HepG2 (cell line): Measurements from ENCODE around the gene C4orf46. TPM values are rescaled to one million over a fixed set of nuclear protein-coding genes. Genes with fewer than 3 reads are reported as not detected.

Experiments
- ATAC-seq: fragments of 200-7000 bp; cut with Tn5 transposase; 3 replicates; pipeline ENCODE4 v1.9.1; 2020; ENCODE audit warnings: mild to moderate bottlenecking, moderate library complexity
- BruUV-seq: library from RNA; stranded (reverse); fragments of 400-500 nt; replicated peaks from 2 replicates; lab custom pipeline; 2021; lab: Mats Ljungman, UMichigan
- CTCF ChIA-PET: fragments of 300-600 bp; formaldehyde crosslinking; extraction: SDS; loops from one replicate; lab custom pipeline; 2021; ENCODE audit warnings: low total read pairs, inconsistent platforms, low intra/inter-chr PET ratio; lab: Yijun Ruan, JAX
- POLR2A ChIA-PET: fragments of 350-600 bp; sonication (Branson Sonifier 250); formaldehyde crosslinking; loops from one replicate; lab custom pipeline; 2020; ENCODE audit warnings: antibody characterized with exemption, inconsistent platforms; lab: Yijun Ruan, JAX
- DNase-seq: peaks from one replicate; pipeline ENCODE4 v3.0.0-alpha.2; 2015; ENCODE audit warnings: low spot score
- FAIRE-seq: peaks from 3 replicates; lab custom pipeline; 2011; peaks lifted over from hg19 to GRCh38; lab: Jason Lieb, UNC
- H2AFZ ChIP-seq: one replicate; pipeline ENCODE4 v1.6.1; 2011; ENCODE audit warnings: low read length, inconsistent platforms
- H3K27ac ChIP-seq: fragments of 300-600 bp; 3 replicates; pipeline ENCODE4 v1.8.0; 2011; ENCODE audit warnings: mixed run types, mild to moderate bottlenecking, mixed read lengths, low read length, inconsistent platforms; ENCODE audit not compliant: insufficient read depth; ENCODE audit errors: extremely low read length
- H3K27me3 ChIP-seq, 2 experiments: fragments of 200-600 bp in 1 of 2; 2 replicates in 1 of 2; 3 replicates in 1 of 2; pipeline versions ENCODE4 v1.6.0 to v1.8.0; 2011; ENCODE audit warnings: low read length in 2 of 2, mild to moderate bottlenecking in 2 of 2, moderate library complexity in 2 of 2, inconsistent platforms in 1 of 2; ENCODE audit not compliant: insufficient read depth in 2 of 2, control insufficient read depth in 1 of 2
- H3K36me3 ChIP-seq, 2 experiments: fragments of 200-600 bp in 1 of 2; replicated peaks in 1 of 2; 2 replicates in 1 of 2; 3 replicates in 1 of 2; pipeline versions ENCODE4 v1.5.1 to v1.8.0; 2011; ENCODE audit warnings: low read length in 2 of 2, inconsistent platforms in 1 of 2; ENCODE audit not compliant: insufficient read depth in 2 of 2, control insufficient read depth in 1 of 2
- H3K4me1 ChIP-seq: 2 replicates; pipeline ENCODE4 v1.5.1; 2012; ENCODE audit warnings: low read length, inconsistent platforms; ENCODE audit not compliant: insufficient read depth
- H3K4me2 ChIP-seq: 2 replicates; pipeline ENCODE4 v1.6.0; 2011; ENCODE audit warnings: low read depth, low read length, inconsistent platforms
- H3K4me3 ChIP-seq, 3 experiments: fragments of 200-600 bp in 1 of 3; sonication (generic), shearing (Covaris generic) in 1 of 3; replicated peaks in 1 of 3; 2 replicates each; pipeline ENCODE4 v1.5.1; 2011 to 2016; ENCODE audit warnings: low read length in 3 of 3, inconsistent platforms in 2 of 3, low read depth in 2 of 3, mild to moderate bottlenecking in 2 of 3, control low read depth in 1 of 3, mixed read lengths in 1 of 3; ENCODE audit not compliant: insufficient read depth in 1 of 3
- H3K79me2 ChIP-seq: one replicate; pipeline ENCODE4 v1.6.1; 2011; ENCODE audit warnings: low read length, inconsistent platforms; ENCODE audit not compliant: insufficient read depth
- H3K9ac ChIP-seq: 2 replicates; pipeline ENCODE4 v1.6.0; 2011; ENCODE audit warnings: mild to moderate bottlenecking, low read depth, low read length, inconsistent platforms; ENCODE audit not compliant: insufficient read depth
- H3K9me3 ChIP-seq: 2 replicates; pipeline ENCODE4 v1.5.1; 2012; ENCODE audit warnings: mild to moderate bottlenecking, low read length
- H4K20me1 ChIP-seq: 2 replicates; pipeline ENCODE4 v1.6.0; 2011; ENCODE audit warnings: inconsistent platforms, mild to moderate bottlenecking, low read length, moderate library complexity; ENCODE audit not compliant: insufficient read depth
- KLF9 ChIP-seq: IDR thresholded peaks from 2 replicates; pipeline ENCODE4 v1.6.1; 2016; ENCODE audit warnings: low read depth
- MAFF ChIP-seq: IDR thresholded peaks from 2 replicates; pipeline ENCODE4 v1.6.1; 2011; ENCODE audit warnings: low read depth, low read length, improper control_type of control experiment
- MAFK ChIP-seq, 2 experiments: IDR thresholded peaks in 1 of 2; conservative IDR thresholded peaks in 1 of 2; 2 replicates each; pipeline ENCODE4 v1.6.1; 2011; ENCODE audit warnings: improper control_type of control experiment in 2 of 2, low read length in 2 of 2
- MXD4 ChIP-seq: IDR thresholded peaks from 2 replicates; pipeline ENCODE4 v1.6.1; 2016; ENCODE audit warnings: mild to moderate bottlenecking, missing biosample characterization, missing genetic modification reagents
- SNAI1 ChIP-seq: sonication (generic); formaldehyde crosslinking; IDR thresholded peaks from 2 replicates; pipeline ENCODE4 v1.5.0; 2020; ENCODE audit warnings: mild to moderate bottlenecking, missing genetic modification reagents, borderline replicate concordance
- STAT6 ChIP-seq: sonication (generic); formaldehyde crosslinking; IDR thresholded peaks from 2 replicates; pipeline ENCODE4 v1.4.0; 2020; ENCODE audit warnings: missing genetic modification reagents, mild to moderate bottlenecking, borderline replicate concordance
- ZNF280D ChIP-seq: sonication (generic); formaldehyde crosslinking; IDR thresholded peaks from 2 replicates; pipeline ENCODE4 v1.5.1; 2020; ENCODE audit warnings: mild to moderate bottlenecking, missing genetic modification reagents
- ZXDC ChIP-seq: sonication (generic); formaldehyde crosslinking; IDR thresholded peaks from 2 replicates; pipeline ENCODE4 v1.5.0; 2020; ENCODE audit warnings: mild to moderate bottlenecking, missing genetic modification reagents
- WGBS: methylation state at CpG from one replicate; pipeline ENCODE4 v1.1.6; 2017; ENCODE audit warnings: low lambda C conversion rate; 5-methylcytosine and 5-hydroxymethylcytosine counted together
- in situ Hi-C: cut with HindIII; loops from 2 replicates; pipeline ENCODE4 v1.10.0; 2017; ENCODE audit warnings: low pct_unique_long_range_greater_than_20kb; ENCODE audit not compliant: extremely low pct_ligation_motif_present
- intact Hi-C: fragments of 100-400 bp; cut with micrococcal nuclease; formaldehyde crosslinking; loops from one replicate; pipeline ENCODE4 v1.10.0; 2022; ENCODE audit not compliant: unreplicated experiment
- polyA plus RNA-seq, 8 experiments: library from polyadenylated mRNA; depleted of rRNA in 3 of 8; stranded (reverse) in 7 of 8; unstranded in 1 of 8; fragments of >200 nt; fragmentation: Illumina TruSeq in 4 of 8; extraction: Trizol in 4 of 8; gene quantifications; 2 replicates each; pipeline versions ENCODE4 v1.2.1 to v1.2.3, GENCODE V29; 2011 to 2016; ENCODE audit warnings: low read depth in 4 of 8, missing spikeins in 1 of 8, mixed read lengths in 1 of 8; ENCODE audit not compliant: insufficient read depth in 1 of 8
- total RNA-seq, 5 experiments: library from RNA; depleted of rRNA; stranded (reverse); fragments of >200 nt; fragmentation: Illumina TruSeq; extraction: Trizol; gene quantifications; 2 replicates each; pipeline ENCODE4 v1.2.3, GENCODE V29; 2016; ENCODE audit warnings: low read depth in 1 of 5

Gene C4orf46
- total and polyA plus RNA-seq, 2 of the 13 experiments (the other 11 are each of a cell fraction or from before 2014, with no cell fraction given): 8.5 to 10.4 TPM

- no peaks in the 10 kb centered on the region for H3K9me3 ChIP-seq
- H4K20me1 ChIP-seq: no peaks in the 10 kb centered on the region
- ATAC-seq (no peak), DNase-seq (no peak), FAIRE-seq (no peak)
- no peak overlapping the region for H3K4me2 ChIP-seq
- 97% methylated on average over 2 of the region's 2 CpGs for WGBS
- no peak overlapping the region for H2AFZ ChIP-seq
- H3K36me3 ChIP-seq: no peaks in the 10 kb centered on the region
- H3K9ac ChIP-seq: no peak overlapping the region
- ChIA-PET CTCF (interaction anchor here (1.4 kb wide), 1 partner anchor 536 kb away, joined by 6 read pairs; no protein-coding TSS in a partner anchor), POLR2A (no interaction called here)
- no peak overlapping the region for H3K4me3 ChIP-seq
- no peak overlapping the region for H3K27ac ChIP-seq
- no TSS peak for BruUV-seq
- TF ChIP-seq MAFF (peak; percentile 56), ZXDC (no peak), MAFK (conservative IDR thresholded peaks at IDR 0.05 in 1 of 2, IDR thresholded peaks at IDR 0.05 in 1 of 2; ENCODE audit: low read length in 2 of 2) (peak; percentile 25 to 63; a peak in 2 of 4 replicates)
- peaks cover 26% of the 10 kb centered on the region for H3K79me2 ChIP-seq
- in situ Hi-C loops: no loop called here
- intact Hi-C loops: loop anchor here (5.0 kb wide), 1 partner anchor 535 kb away; no protein-coding TSS in a partner anchor
- H3K4me1 ChIP-seq: peaks cover 14% of the 10 kb centered on the region
- no peaks in the 10 kb centered on the region for H3K27me3 ChIP-seq
Observed at GRCh38 chr4:158666892-158667291, 4.8 kb downstream of the C4orf46 start.

GRCh38 chr4:158664806-158665205 lies 6.9 kb downstream of the C4orf46 start:
- no peak overlapping the region for H3K9ac ChIP-seq
- no peak overlapping the region for H2AFZ ChIP-seq
- no peak overlapping the region for H3K27ac ChIP-seq
- no peak for ATAC-seq
- H3K36me3 ChIP-seq: no peaks in the 10 kb centered on the region
- no peak for DNase-seq
- H3K27me3 ChIP-seq: no peaks in the 10 kb centered on the region
- H3K4me3 ChIP-seq: no peak overlapping the region
- peaks cover 15% of the 10 kb centered on the region for H3K79me2 ChIP-seq
- H3K4me1 ChIP-seq: peaks cover 5% of the 10 kb centered on the region; the same call in 1 of the 2 replicates
- no peak for FAIRE-seq
- intact Hi-C loops: loop anchor here (5.0 kb wide), 1 partner anchor 537 kb away; no protein-coding TSS in a partner anchor
- WGBS: 100% methylated on average over 8 of the region's 18 CpGs
- no peak overlapping the region for H3K4me2 ChIP-seq
- H3K9me3 ChIP-seq: no peaks in the 10 kb centered on the region
- no peaks in the 10 kb centered on the region for H4K20me1 ChIP-seq
- in situ Hi-C loops: no loop called here
- ChIA-PET POLR2A (no interaction called here), CTCF (no interaction called here)
- BruUV-seq: no TSS peak
- no peak for TF ChIP-seq SNAI1 (CRISPR knock-in tag)
- TF ChIP-seq MXD4 (CRISPR knock-in tag): no peak
- no peak for TF ChIP-seq KLF9
- TF ChIP-seq STAT6 (CRISPR knock-in tag): no peak
- TF ChIP-seq ZNF280D (CRISPR knock-in tag): no peak
